B cell (primary cell): ENCODE measurements around the gene SGCD. TPM values are rescaled to one million over a fixed set of nuclear protein-coding genes. Genes with fewer than 3 reads are reported as not detected.

Source experiments
- ATAC-seq: fragments of 200-7000 bp; cut with Tn5 transposase; one replicate; pipeline ENCODE4 v1.10.0; 2021; ENCODE audit warnings: low read depth, mild to moderate bottlenecking, moderate number of reproducible peaks, moderate library complexity
- CTCF ChIA-PET: fragments of 350-600 bp; sonication (Branson Sonifier 250); formaldehyde crosslinking; loops from one replicate; lab custom pipeline; 2021; ENCODE audit warnings: antibody characterized with exemption, inconsistent platforms; lab: Charles Lee
- POLR2A ChIA-PET: fragments of 350-600 bp; sonication (Branson Sonifier 250); formaldehyde crosslinking; loops from one replicate; lab custom pipeline; 2021; ENCODE audit warnings: antibody characterized with exemption; lab: Charles Lee
- DNase-seq: peaks from one replicate; pipeline ENCODE4 v3.0.0; 2013
- H2AFZ ChIP-seq: 2 replicates; pipeline ENCODE4 v1.6.1; 2012; ENCODE audit warnings: mild to moderate bottlenecking, low read depth, low read length; ENCODE audit not compliant: insufficient read depth, poor library complexity, severe bottlenecking
- H3K27ac ChIP-seq, 2 donors: 1 replicate in 1 of 2; 2 replicates in 1 of 2; pipeline ENCODE4 v1.5.1; 2012 to 2013; ENCODE audit warnings: low read length in 2 of 2, mild to moderate bottlenecking in 2 of 2, moderate library complexity in 1 of 2
- H3K27me3 ChIP-seq, 4 experiments: fragments of 200-600 bp in 1 of 4; sonication (generic) in 1 of 4; replicated peaks in 1 of 4; 1 replicate in 2 of 4; 2 replicates in 2 of 4; pipeline versions ENCODE4 v1.6.1 to v1.7.0; 2013 to 2016; ENCODE audit warnings: low read length in 3 of 4, mild to moderate bottlenecking in 2 of 4, mixed read lengths in 1 of 4, moderate library complexity in 1 of 4; ENCODE audit not compliant: insufficient read depth in 4 of 4, control insufficient read depth in 3 of 4; ENCODE audit errors: control extremely low read depth in 1 of 4
- H3K36me3 ChIP-seq, 2 experiments: replicated peaks in 1 of 2; 1 replicate in 1 of 2; 2 replicates in 1 of 2; pipeline versions ENCODE4 v1.6.1 to v1.7.1; 2013; ENCODE audit warnings: low read length in 1 of 2; ENCODE audit not compliant: insufficient read depth in 2 of 2, control insufficient read depth in 1 of 2; ENCODE audit errors: control extremely low read depth in 1 of 2, extremely low read depth in 1 of 2
- H3K4me1 ChIP-seq, 2 donors: fragments of 200-600 bp in 1 of 2; sonication (generic) in 1 of 2; 1 replicate in 1 of 2; 2 replicates in 1 of 2; pipeline versions ENCODE4 v1.5.1 to v1.6.1; 2013 to 2017; ENCODE audit warnings: low read length in 2 of 2; ENCODE audit not compliant: control insufficient read depth in 2 of 2, insufficient read depth in 2 of 2
- H3K4me2 ChIP-seq: replicated peaks from 2 replicates; pipeline ENCODE3; 2012; ENCODE audit warnings: mild to moderate bottlenecking, low read depth, low read length; ENCODE audit not compliant: poor library complexity, severe bottlenecking
- H3K4me3 ChIP-seq, 5 experiments: fragments of 200-600 bp in 1 of 5; sonication (generic) in 1 of 5; 1 replicate in 3 of 5; 2 replicates in 2 of 5; pipeline versions ENCODE4 v1.5.1 to v1.7.0; 2011 to 2016; ENCODE audit warnings: low read length in 4 of 5, mild to moderate bottlenecking in 4 of 5, low read depth in 2 of 5, control low read depth in 1 of 5, moderate library complexity in 1 of 5; ENCODE audit not compliant: insufficient read depth in 1 of 5; ENCODE audit errors: control extremely low read depth in 1 of 5, extremely low read depth in 1 of 5
- H3K79me2 ChIP-seq: fragments of 200-600 bp; sonication (generic); one replicate; pipeline ENCODE4 v1.6.0; 2016; ENCODE audit warnings: low read length; ENCODE audit not compliant: control insufficient read depth, insufficient read depth
- H3K9ac ChIP-seq: fragments of 200-600 bp; sonication (generic); 2 replicates; pipeline ENCODE4 v1.6.1; 2017; ENCODE audit warnings: mild to moderate bottlenecking, low read length, moderate library complexity
- H3K9me3 ChIP-seq, 3 donors: one replicate each; pipeline versions ENCODE4 v1.6.1 to v1.7.1; 2013; ENCODE audit warnings: low read length in 2 of 3; ENCODE audit not compliant: control insufficient read depth in 2 of 3, insufficient read depth in 1 of 3; ENCODE audit errors: control extremely low read depth in 1 of 3
- H4K20me1 ChIP-seq: 2 replicates; pipeline ENCODE4 v1.6.0; 2012; ENCODE audit warnings: mild to moderate bottlenecking, low read length; ENCODE audit not compliant: insufficient read depth, control insufficient read depth, poor library complexity, severe bottlenecking
- H3K27ac Mint-ChIP-seq: one replicate; pipeline ENCODE4 v1.8.0; 2021; ENCODE audit warnings: mixed read lengths
- H3K27me3 Mint-ChIP-seq: one replicate; pipeline ENCODE4 v1.8.0; 2021; ENCODE audit warnings: mixed read lengths
- H3K4me1 Mint-ChIP-seq: one replicate; pipeline ENCODE4 v1.8.0; 2021; ENCODE audit warnings: mixed read lengths
- H3K4me3 Mint-ChIP-seq: one replicate; pipeline ENCODE4 v1.8.0; 2021; ENCODE audit warnings: mixed read lengths
- H3K9me3 Mint-ChIP-seq: one replicate; pipeline ENCODE4 v1.8.0; 2022; ENCODE audit warnings: mixed read lengths; ENCODE audit not compliant: insufficient read depth
- EZH2 ChIP-seq: IDR thresholded peaks from 2 replicates; pipeline ENCODE4 v1.6.1; 2012; ENCODE audit warnings: borderline replicate concordance, low read depth, mild to moderate bottlenecking, moderate library complexity, low read length; ENCODE audit not compliant: insufficient read depth, poor library complexity, severe bottlenecking
- WGBS: methylation state at CpG from one replicate; pipeline ENCODE4 v1.1.5; 2013; ENCODE audit warnings: missing lambda C conversion rate; ENCODE audit not compliant: insufficient coverage; 5-methylcytosine and 5-hydroxymethylcytosine counted together
- intact Hi-C: fragments of 100-400 bp; cut with micrococcal nuclease; formaldehyde crosslinking; loops from one replicate; pipeline ENCODE4 v1.10.0; 2022
- polyA plus RNA-seq: library from polyadenylated mRNA; depleted of rRNA; stranded (reverse); fragments of >200 nt; gene quantifications from 2 replicates; pipeline ENCODE4 v1.2.3, GENCODE V29; 2012
- total RNA-seq, 2 donors: library from RNA; stranded (reverse); fragments of 120-200 nt in 1 of 2; gene quantifications; 1 replicate in 1 of 2; 2 replicates in 1 of 2; pipeline versions ENCODE4 v1.2.3 to v1.2.4, GENCODE V29; 2013 to 2022
- TF ChIP-seq, protein P1 (sequence below): fragments of 200-600 bp; IDR thresholded peaks from one replicate; pipeline ENCODE4 v1.8.0; 2022; ENCODE audit warnings: antibody characterized with exemption, mild to moderate bottlenecking

SGCD gene
- total and polyA plus RNA-seq, 2 donors (not counting 1 experiment from before 2014, with no cell fraction given): not detected

DNA sequence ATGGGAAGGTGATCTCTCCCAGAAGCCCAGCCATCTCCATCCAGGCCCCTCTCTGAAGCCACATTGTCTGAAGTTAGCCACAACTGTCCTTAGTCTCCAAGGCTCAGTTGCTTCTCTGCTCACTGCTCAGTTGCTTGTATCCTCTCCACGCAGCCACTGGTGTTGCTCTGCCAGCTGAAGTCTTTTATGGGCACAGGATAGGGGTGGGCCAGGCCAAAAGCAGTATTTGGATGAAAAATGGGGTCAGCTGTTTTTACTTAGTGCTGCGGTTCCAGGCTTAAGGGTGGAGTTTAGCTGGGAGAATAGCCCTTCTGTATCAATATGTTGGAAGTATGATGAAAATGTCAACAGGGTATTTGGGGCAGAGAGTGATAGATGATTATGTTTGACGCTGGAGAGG lies 354.3 kb downstream of the SGCD start:
- H4K20me1 ChIP-seq: no peaks in the 10 kb centered on the region
- H3K4me3 ChIP-seq: no peak overlapping the region
- no peak for DNase-seq
- H3K27me3 ChIP-seq: no peaks in the 10 kb centered on the region
- no peak overlapping the region for H3K4me2 ChIP-seq
- Mint-ChIP-seq H3K9me3 (no peaks in the 10 kb centered on the region), H3K27ac (no peak overlapping the region), H3K27me3 (peaks cover 18% of the 10 kb centered on the region), H3K4me3 (no peak overlapping the region), H3K4me1 (no peaks in the 10 kb centered on the region)
- H3K4me1 ChIP-seq: no peaks in the 10 kb centered on the region
- intact Hi-C loops: no loop called here
- H3K27ac ChIP-seq: no peak overlapping the region
- H3K9me3 ChIP-seq: no peaks in the 10 kb centered on the region
- WGBS: 81% methylated on average over 2 of the region's 3 CpGs
- H3K36me3 ChIP-seq: no peaks in the 10 kb centered on the region
- TF ChIP-seq, protein P1, sequence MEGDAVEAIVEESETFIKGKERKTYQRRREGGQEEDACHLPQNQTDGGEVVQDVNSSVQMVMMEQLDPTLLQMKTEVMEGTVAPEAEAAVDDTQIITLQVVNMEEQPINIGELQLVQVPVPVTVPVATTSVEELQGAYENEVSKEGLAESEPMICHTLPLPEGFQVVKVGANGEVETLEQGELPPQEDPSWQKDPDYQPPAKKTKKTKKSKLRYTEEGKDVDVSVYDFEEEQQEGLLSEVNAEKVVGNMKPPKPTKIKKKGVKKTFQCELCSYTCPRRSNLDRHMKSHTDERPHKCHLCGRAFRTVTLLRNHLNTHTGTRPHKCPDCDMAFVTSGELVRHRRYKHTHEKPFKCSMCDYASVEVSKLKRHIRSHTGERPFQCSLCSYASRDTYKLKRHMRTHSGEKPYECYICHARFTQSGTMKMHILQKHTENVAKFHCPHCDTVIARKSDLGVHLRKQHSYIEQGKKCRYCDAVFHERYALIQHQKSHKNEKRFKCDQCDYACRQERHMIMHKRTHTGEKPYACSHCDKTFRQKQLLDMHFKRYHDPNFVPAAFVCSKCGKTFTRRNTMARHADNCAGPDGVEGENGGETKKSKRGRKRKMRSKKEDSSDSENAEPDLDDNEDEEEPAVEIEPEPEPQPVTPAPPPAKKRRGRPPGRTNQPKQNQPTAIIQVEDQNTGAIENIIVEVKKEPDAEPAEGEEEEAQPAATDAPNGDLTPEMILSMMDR: no peak
- TF ChIP-seq EZH2: no peak
- no peak overlapping the region for H2AFZ ChIP-seq
- H3K79me2 ChIP-seq: no peaks in the 10 kb centered on the region
- ATAC-seq: no peak
- H3K9ac ChIP-seq: no peak overlapping the region
- CTCF ChIA-PET: no interaction called here
- POLR2A ChIA-PET: no interaction called here

GRCh38 chr5:156682971-156683370 lies 356.0 kb downstream of the SGCD start:
- no CpG with 5 or more reads among the region's 2 CpGs for WGBS
- Histone ChIP-seq H3K4me3 (no peak overlapping the region), H3K36me3 (no peaks in the 10 kb centered on the region), H3K9me3 (no peaks in the 10 kb centered on the region), H3K4me1 (no peaks in the 10 kb centered on the region), H4K20me1 (no peaks in the 10 kb centered on the region), H3K27ac (no peak overlapping the region), H3K4me2 (no peak overlapping the region), H3K9ac (no peak overlapping the region), H2AFZ (no peak overlapping the region), H3K79me2 (no peaks in the 10 kb centered on the region), H3K27me3 (peaks cover 0 to 3% (median 0%) of the 10 kb centered on the region in 4 experiments)
- no peaks in the 10 kb centered on the region for H3K4me1 Mint-ChIP-seq
- H3K9me3 Mint-ChIP-seq: no peaks in the 10 kb centered on the region
- H3K27me3 Mint-ChIP-seq: peaks cover 30% of the 10 kb centered on the region
- ATAC-seq: no peak
- intact Hi-C loops: no loop called here
- CTCF ChIA-PET: no interaction called here
- TF ChIP-seq EZH2: no peak
- TF ChIP-seq, protein P1: no peak
- DNase-seq: no peak
- POLR2A ChIA-PET: no interaction called here
- H3K4me3 Mint-ChIP-seq: no peak overlapping the region
- no peak overlapping the region for H3K27ac Mint-ChIP-seq
